GM19468 (cell line): ENCODE results near the gene AEBP2.

ENCODE experiments used
- ATAC-seq: cut with Tn5 transposase; IDR thresholded peaks from one replicate; pipeline ENCODE4 v1.9.1; 2021; ENCODE audit warnings: mild to moderate bottlenecking, moderate library complexity, moderate number of reproducible peaks; ENCODE audit not compliant: unreplicated experiment; ENCODE audit errors: extremely low read depth

Gene AEBP2

GRCh38 chr12:19491863-19492262, 52.6 kb downstream of the AEBP2 start:
- no peak for ATAC-seq

GRCh38 chr12:19496219-19496878, 57.1 kb downstream of the AEBP2 start:
- no peak for ATAC-seq

GRCh38 chr12:19498099-19498498, 58.8 kb downstream of the AEBP2 start:
- no peak for ATAC-seq

GRCh38 chr12:19499030-19499429, 59.7 kb downstream of the AEBP2 start:
- ATAC-seq = no peak

GRCh38 chr12:19506497-19506896, 67.2 kb downstream of the AEBP2 start:
- no peak for ATAC-seq

GRCh38 chr12:19507823-19508222, 68.5 kb downstream of the AEBP2 start:
- ATAC-seq = no peak

GRCh38 chr12:19510461-19510860, 71.2 kb downstream of the AEBP2 start:
- no peak for ATAC-seq

- no peak for ATAC-seq
Observed at GRCh38 chr12:19515179-19515578, 75.9 kb downstream of the AEBP2 start.

GRCh38 chr12:19517583-19517982, 78.3 kb downstream of the AEBP2 start:
- ATAC-seq = no peak

- ATAC-seq = no peak
Observed at GRCh38 chr12:19518209-19518608, 78.9 kb downstream of the AEBP2 start.

- no peak for ATAC-seq
Observed at GRCh38 chr12:19520646-19521415, 81.5 kb downstream of the AEBP2 start.

- no peak for ATAC-seq
Observed at GRCh38 chr12:19525274-19525673, 86.0 kb downstream of the AEBP2 start.

GRCh38 chr12:19527866-19528265, 88.6 kb downstream of the AEBP2 start:
- no peak for ATAC-seq

- ATAC-seq = no peak
Observed at GRCh38 chr12:19528750-19529149, 89.5 kb downstream of the AEBP2 start.

GRCh38 chr12:19529951-19530636, 90.8 kb downstream of the AEBP2 start:
- no peak for ATAC-seq

GRCh38 chr12:19530637-19531023, 91.3 kb downstream of the AEBP2 start:
- ATAC-seq = no peak

- ATAC-seq = no peak
Observed at GRCh38 chr12:19533567-19533966, 94.3 kb downstream of the AEBP2 start.

GRCh38 chr12:19539071-19539470, 99.8 kb downstream of the AEBP2 start:
- no peak for ATAC-seq

GRCh38 chr12:19539836-19540235, 100.5 kb downstream of the AEBP2 start:
- ATAC-seq = no peak

GRCh38 chr12:19542606-19543005, 103.3 kb downstream of the AEBP2 start:
- ATAC-seq = no peak

GRCh38 chr12:19544353-19544752, 105.1 kb downstream of the AEBP2 start:
- no peak for ATAC-seq
